ENCODE measurements around the gene MYO1C.

- no peak for TF ChIP-seq CHD7 (IDR thresholded peaks at IDR 0.05; ENCODE audit: insufficient replicate concordance, low read length)
- no peak for TF ChIP-seq CTCF (IDR thresholded peaks at IDR 0.05; ENCODE audit: control extremely low read depth in 1 of 3, insufficient read depth in 1 of 3, low read depth in 1 of 3, low read length in 3 of 3)
- no peak for TF ChIP-seq MAX (IDR thresholded peaks at IDR 0.05)
- TF ChIP-seq FOSL1 (IDR thresholded peaks at IDR 0.05; ENCODE audit: insufficient read depth, low read depth, low read length) = no peak
These were observed 13.1 kb upstream of the MYO1C start for GRCh38 chr17:1505586-1505985.
